PC-3 (cell line): ENCODE data around the gene C3. TPM values are rescaled to one million over a fixed set of nuclear protein-coding genes. Genes with fewer than 3 reads are reported as not detected.

Source experiments
- ATAC-seq: fragments of 200-7000 bp; cut with Tn5 transposase; 2 replicates; pipeline ENCODE4 v1.9.1; 2020; ENCODE audit warnings: mild to moderate bottlenecking, moderate library complexity
- BruUV-seq: library from RNA; stranded (reverse); fragments of 400-500 nt; replicated peaks from 2 replicates; lab custom pipeline; 2021; lab: Mats Ljungman, UMichigan
- CTCF ChIA-PET: fragments of 300-600 bp; sonication (Branson Sonifier 250); formaldehyde crosslinking; loops from one replicate; lab custom pipeline; 2022; ENCODE audit warnings: antibody characterized with exemption; lab: Charles Lee
- POLR2A ChIA-PET: fragments of 300-600 bp; sonication (Branson Sonifier 250); formaldehyde crosslinking; loops from one replicate; lab custom pipeline; 2022; ENCODE audit warnings: antibody characterized with exemption; ENCODE audit not compliant: unreplicated experiment; lab: Charles Lee
- DNase-seq: peaks from one replicate; pipeline ENCODE4 v3.0.0-alpha.2; 2015
- H2AFZ ChIP-seq: fragments of 300-600 bp; sonication (generic); 2 replicates; pipeline ENCODE4 v1.6.0; 2016; ENCODE audit warnings: antibody characterized with exemption, low read length
- H3F3A ChIP-seq: fragments of 300-600 bp; sonication (generic); one replicate; pipeline ENCODE4 v1.6.0; 2017; ENCODE audit warnings: antibody characterized with exemption, low read length, control low read depth, mild to moderate bottlenecking; ENCODE audit not compliant: unreplicated experiment
- H3K27ac ChIP-seq: fragments of 300-600 bp; sonication (generic); 2 replicates; pipeline ENCODE4 v1.5.1; 2016; ENCODE audit warnings: mild to moderate bottlenecking, low read length
- H3K27me3 ChIP-seq: fragments of 300-600 bp; sonication (generic); 2 replicates; pipeline ENCODE4 v1.6.1; 2016; ENCODE audit warnings: low read length, mixed read lengths
- H3K36me3 ChIP-seq: fragments of 300-600 bp; sonication (generic); 2 replicates; pipeline ENCODE4 v1.6.1; 2016; ENCODE audit warnings: low read depth, mixed run types, low read length, mixed read lengths
- H3K4me1 ChIP-seq: fragments of 300-600 bp; sonication (generic); 2 replicates; pipeline ENCODE4 v1.5.1; 2016; ENCODE audit warnings: low read length; ENCODE audit not compliant: insufficient read depth
- H3K4me2 ChIP-seq: fragments of 300-600 bp; sonication (generic); 2 replicates; pipeline ENCODE4 v1.6.0; 2016; ENCODE audit warnings: low read length
- H3K4me3 ChIP-seq: fragments of 300-600 bp; sonication (generic); 2 replicates; pipeline ENCODE4 v1.5.1; 2016; ENCODE audit warnings: mild to moderate bottlenecking, low read length, mixed read lengths
- H3K79me2 ChIP-seq: fragments of 300-600 bp; sonication (generic); 2 replicates; pipeline ENCODE4 v1.6.1; 2017; ENCODE audit warnings: low read length, mixed read lengths
- H3K9ac ChIP-seq: fragments of 300-600 bp; sonication (generic); 2 replicates; pipeline ENCODE4 v1.6.0; 2016; ENCODE audit warnings: mild to moderate bottlenecking, low read length
- H3K9me2 ChIP-seq: fragments of 300-600 bp; sonication (generic); replicated peaks from 2 replicates; pipeline ENCODE4 v1.6.1; 2016; ENCODE audit warnings: mixed run types, low read length, mixed read lengths
- H3K9me3 ChIP-seq: fragments of 300-600 bp; sonication (generic); 2 replicates; pipeline ENCODE4 v1.6.1; 2016; ENCODE audit warnings: low read length, mixed read lengths
- H4K20me1 ChIP-seq: fragments of 300-600 bp; sonication (generic); 2 replicates; pipeline ENCODE4 v1.6.1; 2016; ENCODE audit warnings: low read length, mixed read lengths
- EZH2 ChIP-seq: fragments of 300-600 bp; sonication (generic); IDR thresholded peaks from one replicate; pipeline ENCODE4 v1.6.1; 2017; ENCODE audit warnings: antibody characterized with exemption, mild to moderate bottlenecking, low read length; ENCODE audit not compliant: unreplicated experiment
- EZH2phosphoT487 ChIP-seq: fragments of 300-600 bp; sonication (generic); IDR thresholded peaks from 2 replicates; pipeline ENCODE4 v1.6.1; 2018; ENCODE audit warnings: mild to moderate bottlenecking, antibody characterized with exemption, low read length, borderline replicate concordance
- intact Hi-C: fragments of 100-400 bp; cut with micrococcal nuclease; formaldehyde crosslinking; loops from 2 replicates; pipeline ENCODE4 v1.9.0; 2023
- total RNA-seq: library from RNA; depleted of rRNA; stranded (reverse); fragments of >200 nt; gene quantifications from 2 replicates; pipeline ENCODE4 v1.2.3, GENCODE V29; 2014
- TF ChIP-seq, protein P1 (sequence below): fragments of 300-600 bp; sonication (generic); conservative IDR thresholded peaks from 2 replicates; pipeline ENCODE4 v1.5.1; 2017; ENCODE audit warnings: antibody characterized with exemption, low read depth, mild to moderate bottlenecking, low read length

Gene C3
- total RNA-seq, 1 experiment from 2014 or later = 13.3 TPM

DNA sequence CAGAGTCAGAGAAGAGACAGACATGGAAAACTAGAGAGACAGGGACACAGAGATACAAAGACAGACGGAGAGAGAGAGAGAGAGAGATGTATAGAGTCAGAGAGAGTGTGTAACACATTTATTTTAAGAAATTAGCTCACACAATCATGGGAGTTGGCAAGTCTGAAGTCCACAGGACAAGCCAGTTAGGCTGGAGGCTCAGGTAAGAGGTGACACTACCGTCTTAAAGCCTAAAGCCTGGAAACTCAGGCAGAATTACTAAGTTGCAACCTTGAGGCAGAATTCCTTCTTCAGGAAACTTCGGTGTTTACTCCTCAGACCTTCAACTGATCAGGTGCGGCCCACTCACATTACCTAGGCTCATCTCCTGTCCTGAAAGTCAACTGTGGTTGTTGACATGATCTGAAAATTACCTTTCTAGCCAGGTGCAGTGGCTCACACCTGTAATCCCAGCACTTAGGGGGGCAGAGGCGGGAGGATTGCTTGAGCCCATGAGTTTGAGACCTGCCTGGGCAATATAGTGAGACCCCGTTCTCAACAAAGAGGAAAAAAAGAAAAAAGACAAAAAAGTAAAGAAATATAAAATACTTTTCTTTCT, 47.7 kb downstream of the C3 start:
- no peaks in the 10 kb centered on the region for H3K27me3 ChIP-seq
- H3K4me2 ChIP-seq = no peak overlapping the region
- no peak overlapping the region for H3K27ac ChIP-seq
- DNase-seq = no peak
- intact Hi-C loops = no loop called here
- no peaks in the 10 kb centered on the region for H3K9me3 ChIP-seq
- ATAC-seq = no peak
- no peak overlapping the region for H3K4me3 ChIP-seq
- H3K79me2 ChIP-seq = no peaks in the 10 kb centered on the region
- H3F3A ChIP-seq = no peaks in the 10 kb centered on the region
- no peaks in the 10 kb centered on the region for H3K9me2 ChIP-seq
- no peak overlapping the region for H2AFZ ChIP-seq
- no peaks in the 10 kb centered on the region for H3K36me3 ChIP-seq
- ChIA-PET CTCF (interaction anchor here (0.7 kb wide), 1 partner anchor 319 kb away, joined by 4 read pairs; no protein-coding TSS in a partner anchor), POLR2A (no interaction called here)
- peaks cover 13% of the 10 kb centered on the region for H3K4me1 ChIP-seq
- no TSS peak for BruUV-seq
- H3K9ac ChIP-seq = no peak overlapping the region
- TF ChIP-seq EZH2phosphoT487 (no peak), EZH2 (no peak)
- TF ChIP-seq, protein P1, sequence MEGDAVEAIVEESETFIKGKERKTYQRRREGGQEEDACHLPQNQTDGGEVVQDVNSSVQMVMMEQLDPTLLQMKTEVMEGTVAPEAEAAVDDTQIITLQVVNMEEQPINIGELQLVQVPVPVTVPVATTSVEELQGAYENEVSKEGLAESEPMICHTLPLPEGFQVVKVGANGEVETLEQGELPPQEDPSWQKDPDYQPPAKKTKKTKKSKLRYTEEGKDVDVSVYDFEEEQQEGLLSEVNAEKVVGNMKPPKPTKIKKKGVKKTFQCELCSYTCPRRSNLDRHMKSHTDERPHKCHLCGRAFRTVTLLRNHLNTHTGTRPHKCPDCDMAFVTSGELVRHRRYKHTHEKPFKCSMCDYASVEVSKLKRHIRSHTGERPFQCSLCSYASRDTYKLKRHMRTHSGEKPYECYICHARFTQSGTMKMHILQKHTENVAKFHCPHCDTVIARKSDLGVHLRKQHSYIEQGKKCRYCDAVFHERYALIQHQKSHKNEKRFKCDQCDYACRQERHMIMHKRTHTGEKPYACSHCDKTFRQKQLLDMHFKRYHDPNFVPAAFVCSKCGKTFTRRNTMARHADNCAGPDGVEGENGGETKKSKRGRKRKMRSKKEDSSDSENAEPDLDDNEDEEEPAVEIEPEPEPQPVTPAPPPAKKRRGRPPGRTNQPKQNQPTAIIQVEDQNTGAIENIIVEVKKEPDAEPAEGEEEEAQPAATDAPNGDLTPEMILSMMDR = no peak
- no peaks in the 10 kb centered on the region for H4K20me1 ChIP-seq

DNA sequence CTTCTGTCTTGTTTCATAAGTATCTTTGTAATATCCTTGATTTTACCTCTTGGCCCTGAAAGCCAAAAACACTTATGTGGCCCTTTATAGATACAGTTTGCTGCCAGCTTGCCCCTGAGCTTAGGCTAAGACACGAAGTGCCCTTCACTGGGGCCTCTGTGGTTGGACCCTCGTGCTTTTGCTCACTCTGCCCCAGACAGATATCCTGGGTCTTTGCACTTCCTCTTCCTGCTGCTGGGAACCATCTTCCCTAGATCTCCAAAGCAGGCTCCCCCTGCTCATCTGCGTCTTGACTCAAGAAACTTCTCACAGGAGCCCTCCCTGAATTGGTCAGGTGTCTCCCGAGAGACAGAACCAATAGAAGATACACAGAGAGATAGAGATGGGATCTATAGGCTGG, 48.5 kb downstream of the C3 start:
- ATAC-seq = no peak
- no peak for DNase-seq
- Histone ChIP-seq H3K79me2 (no peaks in the 10 kb centered on the region), H3K4me3 (no peak overlapping the region), H2AFZ (no peak overlapping the region), H3K9ac (no peak overlapping the region), H4K20me1 (no peaks in the 10 kb centered on the region), H3K36me3 (no peaks in the 10 kb centered on the region), H3K9me2 (no peaks in the 10 kb centered on the region), H3K27ac (no peak overlapping the region), H3K4me2 (no peak overlapping the region), H3K27me3 (no peaks in the 10 kb centered on the region), H3K9me3 (no peaks in the 10 kb centered on the region), H3K4me1 (peaks cover 21% of the 10 kb centered on the region), H3F3A (no peaks in the 10 kb centered on the region)
- TF ChIP-seq EZH2phosphoT487 (no peak), EZH2 (no peak)
- TF ChIP-seq, protein P1 = no peak
- ChIA-PET CTCF (interaction anchor here (0.7 kb wide), 1 partner anchor 318 kb away, joined by 4 read pairs; no protein-coding TSS in a partner anchor), POLR2A (no interaction called here)
- intact Hi-C loops = no loop called here
- BruUV-seq = no TSS peak

DNA sequence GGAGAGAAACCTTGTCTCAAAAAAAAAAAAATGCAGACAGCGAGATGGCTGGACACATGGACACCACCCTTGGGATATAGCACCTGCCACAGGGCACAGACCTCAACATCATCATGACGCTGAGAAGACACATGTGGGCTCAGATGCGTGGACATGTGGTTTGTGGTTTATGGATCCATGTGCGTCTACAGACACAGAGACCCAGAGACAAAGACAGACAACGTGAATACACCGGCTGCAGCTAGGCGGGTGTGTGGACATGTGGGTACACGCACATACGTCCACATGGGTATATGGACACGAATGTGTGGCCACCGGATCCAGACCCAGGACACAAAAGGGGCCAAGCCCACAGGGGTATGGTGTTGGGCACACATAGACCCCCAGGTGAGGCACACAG, 51.8 kb downstream of the C3 start:
- POLR2A ChIA-PET = no interaction called here
- H3K9ac ChIP-seq = no peak overlapping the region
- CTCF ChIA-PET = no interaction called here
- ATAC-seq = no peak
- H2AFZ ChIP-seq = no peak overlapping the region
- H3K79me2 ChIP-seq = no peaks in the 10 kb centered on the region
- H3K9me3 ChIP-seq = no peaks in the 10 kb centered on the region
- no peak overlapping the region for H3K4me2 ChIP-seq
- intact Hi-C loops = no loop called here
- no peak overlapping the region for H3K27ac ChIP-seq
- no peaks in the 10 kb centered on the region for H3K27me3 ChIP-seq
- no peaks in the 10 kb centered on the region for H3K9me2 ChIP-seq
- TF ChIP-seq EZH2 (no peak), EZH2phosphoT487 (no peak)
- TF ChIP-seq, protein P1 = no peak
- no TSS peak for BruUV-seq
- H4K20me1 ChIP-seq = no peaks in the 10 kb centered on the region
- H3F3A ChIP-seq = no peaks in the 10 kb centered on the region
- H3K4me3 ChIP-seq = no peak overlapping the region
- DNase-seq = no peak
- H3K36me3 ChIP-seq = no peaks in the 10 kb centered on the region
- H3K4me1 ChIP-seq = peaks cover 10% of the 10 kb centered on the region
